ENCODE data around the gene DEGS1. TPM values are rescaled to one million over a fixed set of nuclear protein-coding genes. Genes with fewer than 3 reads are reported as not detected.

Gene DEGS1
- total and polyA plus RNA-seq, 12 donors: 33.1 to 79.4 (median 35.7) TPM

DNA sequence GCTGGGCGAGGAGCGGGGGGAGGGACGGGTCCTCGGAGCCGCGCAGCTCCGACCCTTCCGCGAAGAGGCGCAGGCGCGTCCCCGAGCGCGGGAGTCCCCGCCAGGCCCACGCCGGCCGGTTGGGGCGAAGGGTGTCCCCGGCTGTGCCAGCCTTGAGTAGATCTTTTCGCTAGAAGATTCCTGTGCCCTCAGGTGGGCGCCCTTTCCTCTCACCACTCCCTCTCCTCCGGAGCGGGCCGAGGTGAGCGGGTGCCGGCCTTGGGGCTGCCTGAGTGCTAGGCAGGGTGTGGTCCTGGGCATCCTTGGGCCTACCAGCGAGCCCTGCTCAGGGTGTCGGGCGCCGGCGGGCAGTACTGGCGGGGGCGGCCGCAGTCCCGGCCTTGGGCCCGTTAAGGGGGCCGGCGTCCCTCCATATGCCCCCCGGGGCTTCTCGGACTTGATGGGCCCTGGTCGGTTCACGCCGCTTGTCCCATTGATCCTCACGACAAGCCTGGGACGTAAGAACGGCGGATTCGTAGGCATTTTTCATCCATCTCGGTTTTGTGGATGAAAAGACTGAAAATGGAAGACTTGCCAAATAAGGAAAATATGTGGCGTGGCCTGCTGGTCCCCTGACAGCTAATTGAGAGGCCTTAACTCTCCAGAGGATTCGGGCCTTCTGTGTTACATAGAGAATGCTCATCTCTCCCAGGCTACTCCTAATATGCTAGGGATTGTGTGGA lies 712 bp downstream of the DEGS1 start:
- H3K4me1 ChIP-seq: peaks cover 3 to 42% (median 24%) of the 10 kb centered on the region in 9 donors
- intact Hi-C loops (cut with DNase I): loop anchor here in 2 of 10 donors (10.0 kb wide), 2 partner anchors 71 to 251 kb away; partner anchors contain the start of gene WDR26 (in 1 of the 2)
- peak; percentile 78 to 88 (median 84) for ATAC-seq

DNA sequence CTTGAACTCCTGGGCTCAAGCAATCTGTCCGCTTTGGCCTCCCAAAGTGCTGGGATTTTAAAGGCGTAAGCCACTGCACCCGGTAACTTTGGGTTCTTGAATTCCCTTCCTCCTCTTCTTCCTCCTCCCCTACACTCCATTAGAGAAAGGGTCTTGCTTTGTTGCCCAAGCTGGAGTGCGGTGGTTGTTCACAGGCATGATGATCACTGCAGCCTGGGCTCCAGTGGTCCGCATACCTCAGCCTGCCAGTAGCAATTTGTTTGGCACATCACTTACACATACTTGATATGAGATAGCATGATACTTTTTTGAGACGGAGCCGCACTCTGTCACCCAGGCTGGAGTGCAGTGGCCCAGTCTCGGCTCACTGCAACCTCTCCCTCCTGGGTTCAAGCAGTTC lies 2.2 kb downstream of the DEGS1 start:
- peaks cover 3 to 47% (median 24%) of the 10 kb centered on the region in 9 donors for H3K4me1 ChIP-seq
- peaks cover 0 to 5% (median 0%) of the 10 kb centered on the region in 11 donors for H3K9me3 ChIP-seq
- peaks cover 0 to 29% (median 3%) of the 10 kb centered on the region in 9 donors for H3K36me3 ChIP-seq
- ATAC-seq: no peak
- no peak overlapping the region for H3K4me3 ChIP-seq
- intact Hi-C loops (cut with DNase I): loop anchor here in 3 of 10 donors (5.0 to 10.0 kb wide), 3 partner anchors 70 to 250 kb away; partner anchors contain the start of gene WDR26 (in 1 of the 3)
- no peak for DNase-seq
- no peak overlapping the region for H3K27ac ChIP-seq
- WGBS, 2 donors: 64 to 80% methylated on average over 8 of the region's 8 CpGs
- TF ChIP-seq, protein P1, sequence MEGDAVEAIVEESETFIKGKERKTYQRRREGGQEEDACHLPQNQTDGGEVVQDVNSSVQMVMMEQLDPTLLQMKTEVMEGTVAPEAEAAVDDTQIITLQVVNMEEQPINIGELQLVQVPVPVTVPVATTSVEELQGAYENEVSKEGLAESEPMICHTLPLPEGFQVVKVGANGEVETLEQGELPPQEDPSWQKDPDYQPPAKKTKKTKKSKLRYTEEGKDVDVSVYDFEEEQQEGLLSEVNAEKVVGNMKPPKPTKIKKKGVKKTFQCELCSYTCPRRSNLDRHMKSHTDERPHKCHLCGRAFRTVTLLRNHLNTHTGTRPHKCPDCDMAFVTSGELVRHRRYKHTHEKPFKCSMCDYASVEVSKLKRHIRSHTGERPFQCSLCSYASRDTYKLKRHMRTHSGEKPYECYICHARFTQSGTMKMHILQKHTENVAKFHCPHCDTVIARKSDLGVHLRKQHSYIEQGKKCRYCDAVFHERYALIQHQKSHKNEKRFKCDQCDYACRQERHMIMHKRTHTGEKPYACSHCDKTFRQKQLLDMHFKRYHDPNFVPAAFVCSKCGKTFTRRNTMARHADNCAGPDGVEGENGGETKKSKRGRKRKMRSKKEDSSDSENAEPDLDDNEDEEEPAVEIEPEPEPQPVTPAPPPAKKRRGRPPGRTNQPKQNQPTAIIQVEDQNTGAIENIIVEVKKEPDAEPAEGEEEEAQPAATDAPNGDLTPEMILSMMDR (IDR thresholded peaks at IDR 0.05): no peak
- H3K27me3 ChIP-seq: no peaks in the 10 kb centered on the region

More for the DNA sequence above, 712 bp downstream of the DEGS1 start:
- 0 to 1% methylated on average over 49 to 53 of the region's 53 CpGs for WGBS, 2 donors
- H3K9me3 ChIP-seq: peaks cover 0 to 5% (median 0%) of the 10 kb centered on the region in 11 donors
- H3K36me3 ChIP-seq: peaks cover 0 to 21% (median 0%) of the 10 kb centered on the region in 9 donors
- peak overlapping the region; percentile 76 to 100 (median 92) for H3K4me3 ChIP-seq
- peak; percentile 42 to 66 for DNase-seq
- H3K27ac ChIP-seq: peak overlapping the region; percentile 82 to 99 (median 96)
- TF ChIP-seq, protein P1 (IDR thresholded peaks at IDR 0.05): no peak
- H3K27me3 ChIP-seq: no peaks in the 10 kb centered on the region

DNA sequence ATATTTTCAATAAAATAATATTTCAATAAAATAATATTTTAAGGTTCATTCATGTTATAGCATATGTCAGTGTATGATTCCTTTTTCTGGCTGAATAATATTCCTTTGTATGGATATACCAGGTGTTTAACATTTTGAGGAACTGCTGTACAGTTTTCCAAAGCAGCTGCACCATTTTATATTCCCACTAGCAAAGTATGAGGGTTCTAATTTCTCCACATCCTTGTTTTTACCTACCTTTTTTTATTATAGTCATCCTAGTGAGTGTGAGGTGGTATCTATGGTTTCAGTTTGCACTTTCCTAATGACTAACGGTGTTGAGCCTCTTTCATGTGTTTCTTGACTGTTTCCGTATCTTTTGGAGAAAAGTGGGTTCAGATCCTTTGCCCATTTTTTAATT lies 5.2 kb downstream of the DEGS1 start:
- H3K4me1 ChIP-seq: peaks cover 3 to 35% (median 18%) of the 10 kb centered on the region in 9 donors
- intact Hi-C loops (cut with DNase I): loop anchor here in 3 of 10 donors (5.0 to 10.0 kb wide), 3 partner anchors 67 to 247 kb away; partner anchors contain the start of gene WDR26 (in 1 of the 3)

DNA sequence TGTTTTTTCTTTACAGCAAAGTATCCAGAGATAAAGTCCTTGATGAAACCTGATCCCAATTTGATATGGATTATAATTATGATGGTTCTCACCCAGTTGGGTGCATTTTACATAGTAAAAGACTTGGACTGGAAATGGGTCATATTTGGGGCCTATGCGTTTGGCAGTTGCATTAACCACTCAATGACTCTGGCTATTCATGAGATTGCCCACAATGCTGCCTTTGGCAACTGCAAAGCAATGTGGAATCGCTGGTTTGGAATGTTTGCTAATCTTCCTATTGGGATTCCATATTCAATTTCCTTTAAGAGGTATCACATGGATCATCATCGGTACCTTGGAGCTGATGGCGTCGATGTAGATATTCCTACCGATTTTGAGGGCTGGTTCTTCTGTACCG lies 6.5 kb downstream of the DEGS1 start:
- Histone ChIP-seq H3K27ac (no peak overlapping the region), H3K27me3 (no peaks in the 10 kb centered on the region), H3K4me3 (no peak overlapping the region), H3K9me3 (peaks cover 0 to 5% (median 0%) of the 10 kb centered on the region in 11 donors), H3K36me3 (peaks cover 0 to 73% (median 17%) of the 10 kb centered on the region in 9 donors), H3K4me1 (peaks cover 0 to 27% (median 14%) of the 10 kb centered on the region in 9 donors)
- ATAC-seq: no peak
- intact Hi-C loops (cut with DNase I): loop anchor here in 3 of 10 donors (5.0 to 10.0 kb wide), 3 partner anchors 65 to 245 kb away; partner anchors contain the start of gene WDR26 (in 1 of the 3)
- no peak for DNase-seq
- 93 to 97% methylated on average over 7 of the region's 7 CpGs for WGBS, 2 donors
- TF ChIP-seq, protein P1 (IDR thresholded peaks at IDR 0.05): no peak

More for the DNA sequence above, 5.2 kb downstream of the DEGS1 start:
- no peak for DNase-seq
- peaks cover 0 to 60% (median 14%) of the 10 kb centered on the region in 9 donors for H3K36me3 ChIP-seq
- H3K4me3 ChIP-seq: no peak overlapping the region
- no peak for ATAC-seq
- H3K9me3 ChIP-seq: peaks cover 0 to 5% (median 0%) of the 10 kb centered on the region in 11 donors
- TF ChIP-seq, protein P1 (IDR thresholded peaks at IDR 0.05): no peak
- WGBS, 2 donors: 97 to 100% methylated on average over 2 of the region's 2 CpGs
- H3K27me3 ChIP-seq: no peaks in the 10 kb centered on the region
- H3K27ac ChIP-seq: no peak overlapping the region
